HEK293T (cell line): ENCODE results near the gene BPIFB2.

ENCODE experiments used
- CTCF ChIA-PET: fragments of 350-600 bp; formaldehyde crosslinking; extraction: SDS; loops from one replicate; lab custom pipeline; 2021; ENCODE audit warnings: antibody characterized with exemption, inconsistent platforms; lab: Yijun Ruan, JAX
- POLR2A ChIA-PET: fragments of 350-600 bp; formaldehyde crosslinking; extraction: SDS; loops from one replicate; lab custom pipeline; 2020; ENCODE audit warnings: antibody characterized with exemption, inconsistent platforms; lab: Yijun Ruan, JAX
- DNase-seq: peaks from one replicate; pipeline ENCODE4 v3.0.0; 2012; ENCODE audit warnings: mixed read lengths; ENCODE audit errors: extremely low spot score
- ARNT ChIP-seq: fragments of 450-650 bp; IDR thresholded peaks from 2 replicates; pipeline ENCODE4 v1.6.1; 2017; ENCODE audit warnings: mild to moderate bottlenecking
- BHLHE40 ChIP-seq: fragments of 450-650 bp; IDR thresholded peaks from 2 replicates; pipeline ENCODE4 v1.6.1; 2016; ENCODE audit warnings: mild to moderate bottlenecking, moderate library complexity, borderline replicate concordance
- CTBP1 ChIP-seq: fragments of 450-650 bp; IDR thresholded peaks from 2 replicates; pipeline ENCODE4 v1.6.1; 2016; ENCODE audit warnings: borderline replicate concordance
- ELF4 ChIP-seq: fragments of 450-650 bp; IDR thresholded peaks from 2 replicates; pipeline ENCODE4 v1.6.1; 2017; ENCODE audit warnings: antibody characterized with exemption
- FOXA1 ChIP-seq: fragments of 450-650 bp; IDR thresholded peaks from 2 replicates; pipeline ENCODE4 v1.6.1; 2016; ENCODE audit warnings: mild to moderate bottlenecking
- FOXK2 ChIP-seq: fragments of 450-650 bp; IDR thresholded peaks from 2 replicates; pipeline ENCODE4 v1.6.1; 2016; ENCODE audit warnings: mild to moderate bottlenecking
- FOXM1 ChIP-seq: fragments of 450-650 bp; IDR thresholded peaks from 2 replicates; pipeline ENCODE4 v1.6.1; 2017; ENCODE audit warnings: mild to moderate bottlenecking, borderline replicate concordance
- HDGF ChIP-seq: fragments of 450-650 bp; IDR thresholded peaks from 2 replicates; pipeline ENCODE4 v1.6.1; 2017; ENCODE audit warnings: antibody characterized with exemption, borderline replicate concordance
- L3MBTL2 ChIP-seq: fragments of 450-650 bp; conservative IDR thresholded peaks from 2 replicates; pipeline ENCODE4 v1.6.1; 2016; ENCODE audit warnings: mild to moderate bottlenecking
- LEF1 ChIP-seq: fragments of 450-650 bp; IDR thresholded peaks from 2 replicates; pipeline ENCODE4 v1.6.1; 2017; ENCODE audit warnings: mild to moderate bottlenecking, borderline replicate concordance
- NFRKB ChIP-seq: fragments of 450-650 bp; IDR thresholded peaks from 2 replicates; pipeline ENCODE4 v1.6.1; 2016; ENCODE audit warnings: mild to moderate bottlenecking, moderate library complexity
- SP1 ChIP-seq: fragments of 450-650 bp; IDR thresholded peaks from 2 replicates; pipeline ENCODE4 v1.6.1; 2017
- SUZ12 ChIP-seq: fragments of 450-650 bp; IDR thresholded peaks from 2 replicates; pipeline ENCODE4 v1.6.1; 2016; ENCODE audit warnings: mild to moderate bottlenecking
- TARDBP ChIP-seq: fragments of 450-650 bp; IDR thresholded peaks from 2 replicates; pipeline ENCODE4 v1.6.1; 2016
- ZNF384 ChIP-seq: fragments of 450-650 bp; IDR thresholded peaks from 2 replicates; pipeline ENCODE4 v1.6.1; 2016
- TF ChIP-seq, protein P1 (sequence below): fragments of 450-650 bp; IDR thresholded peaks from 2 replicates; pipeline ENCODE4 v1.6.1; 2016

The BPIFB2 gene

DNA sequence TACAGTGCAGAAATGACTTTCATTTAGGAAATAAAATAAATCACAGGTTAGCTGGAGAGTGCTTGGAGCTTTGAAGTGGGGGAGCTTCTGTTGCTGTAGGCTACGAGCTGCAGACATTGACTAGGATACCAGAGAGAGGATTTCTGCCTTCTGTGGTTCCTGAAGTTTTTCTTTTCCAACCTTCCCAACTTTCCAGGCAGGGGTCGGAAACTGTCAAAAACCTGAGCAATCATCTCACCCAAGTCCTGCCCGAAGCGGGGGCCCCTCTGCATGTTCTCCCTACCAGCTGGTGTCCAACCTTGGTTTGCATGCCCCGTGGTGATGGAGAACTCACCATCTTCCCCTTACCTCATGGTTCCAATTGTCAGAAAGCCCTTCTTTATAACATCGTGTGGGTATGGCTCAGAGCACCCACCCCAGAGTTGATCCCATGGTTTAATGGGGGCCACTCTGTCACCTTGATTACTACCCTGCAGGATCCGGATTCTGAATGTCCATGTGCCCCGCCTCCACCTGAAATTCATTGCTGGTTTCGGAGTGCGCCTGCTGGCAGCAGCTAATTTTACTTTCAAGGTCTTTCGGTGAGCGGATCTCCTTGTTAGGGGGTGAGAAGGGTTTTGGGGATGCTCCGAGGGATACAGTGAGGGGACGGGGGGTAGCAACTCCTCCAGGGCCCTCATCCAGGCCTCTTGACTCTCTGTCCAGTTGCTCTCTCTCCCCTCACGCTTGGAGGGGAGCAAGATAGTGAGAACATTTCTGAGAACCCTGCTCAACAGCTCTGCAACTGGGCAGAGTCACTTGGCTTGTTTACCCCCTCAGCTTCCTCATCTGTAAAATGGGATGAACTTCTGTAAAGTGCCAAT, 5.1 kb downstream of the BPIFB2 start:
- ChIA-PET CTCF (interaction anchor here (0.6 kb wide), 1 partner anchor 39 kb away, joined by 3 read pairs; no protein-coding TSS in a partner anchor), POLR2A (no interaction called here)
- TF ChIP-seq HDGF (no peak), FOXA1 (no peak), CTBP1 (no peak)

DNA sequence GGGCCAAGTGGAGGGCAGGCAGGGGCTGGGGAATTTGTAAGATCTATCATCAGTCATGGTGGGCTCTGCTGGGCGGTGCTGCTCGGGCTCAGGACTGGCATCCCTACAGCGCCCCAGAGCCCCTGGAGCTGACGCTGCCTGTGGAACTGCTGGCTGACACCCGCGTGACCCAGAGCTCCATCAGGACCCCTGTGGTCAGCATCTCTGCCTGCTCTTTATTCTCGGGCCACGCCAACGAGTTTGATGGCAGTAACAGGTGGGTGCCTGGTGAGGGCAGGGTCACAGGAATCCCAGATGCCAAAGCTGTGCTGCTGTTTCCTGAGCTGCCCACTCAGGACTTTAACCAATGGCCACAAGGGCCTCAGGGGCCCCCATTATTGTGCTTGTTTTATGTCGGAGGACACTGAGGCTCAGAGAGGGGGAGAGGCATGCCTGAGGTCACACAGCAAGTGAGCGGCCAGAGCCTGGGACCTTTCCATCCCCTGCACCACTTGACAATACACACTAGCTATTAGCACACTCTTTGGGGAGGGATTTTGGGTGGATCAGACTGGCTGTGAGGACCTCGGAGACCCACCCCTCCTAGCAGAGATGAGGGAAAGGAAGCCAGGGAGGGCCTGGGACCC, 6.3 kb downstream of the BPIFB2 start:
- ChIA-PET CTCF (no interaction called here), POLR2A (interaction anchor here (1.0 kb wide), 1 partner anchor 476 kb away, joined by 3 read pairs; the partner anchor contains the start of gene CBFA2T2)
- TF ChIP-seq TARDBP (no peak), FOXM1 (no peak), SUZ12 (no peak), FOXK2 (no peak), SP1 (no peak), NFRKB (no peak)
- DNase-seq, result no peak

More for the DNA sequence above, 5.1 kb downstream of the BPIFB2 start:
- no peak for DNase-seq

DNA sequence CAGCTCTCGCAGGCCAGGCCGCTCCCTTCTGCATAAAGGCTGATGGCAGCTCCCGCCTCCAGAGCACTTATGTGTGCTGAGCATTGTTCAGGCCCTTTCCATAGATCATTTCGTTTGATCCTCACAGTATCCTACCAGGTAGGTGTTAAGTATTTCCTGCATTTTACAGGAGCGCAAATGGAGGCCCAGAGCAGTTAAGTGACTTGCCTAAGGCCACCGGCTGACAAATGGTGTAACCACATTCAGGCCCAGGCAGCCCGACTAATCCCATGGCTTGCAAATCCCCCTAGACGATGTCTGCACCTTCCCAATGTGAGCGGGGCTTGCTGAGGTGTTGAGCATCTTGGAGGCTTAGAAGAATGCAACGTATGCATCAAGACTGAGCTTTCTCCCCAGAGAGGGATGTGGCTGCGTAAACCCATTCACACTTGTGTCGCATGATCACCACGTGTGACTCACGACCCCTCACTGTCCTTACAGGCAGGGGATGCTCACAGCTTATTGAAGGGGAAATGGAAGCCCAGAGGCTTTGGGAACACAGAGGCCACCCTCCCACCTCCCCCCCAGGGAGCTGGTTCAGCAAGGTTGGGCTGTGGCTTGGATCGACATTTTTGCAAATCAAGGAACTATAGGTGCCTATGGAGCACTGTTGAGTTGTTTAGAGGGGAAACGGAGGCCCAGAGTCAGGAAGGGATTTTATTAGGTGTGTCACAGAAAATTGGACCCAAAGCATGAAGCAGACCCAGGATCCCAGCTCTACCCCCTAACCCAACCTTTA, 7.0 kb downstream of the BPIFB2 start:
- TF ChIP-seq SP1 (no peak), ZNF384 (no peak), SUZ12 (no peak)
- ChIA-PET POLR2A (interaction anchor here (1.0 kb wide), 1 partner anchor 475 kb away, joined by 3 read pairs; the partner anchor contains the start of gene CBFA2T2), CTCF (no interaction called here)

DNA sequence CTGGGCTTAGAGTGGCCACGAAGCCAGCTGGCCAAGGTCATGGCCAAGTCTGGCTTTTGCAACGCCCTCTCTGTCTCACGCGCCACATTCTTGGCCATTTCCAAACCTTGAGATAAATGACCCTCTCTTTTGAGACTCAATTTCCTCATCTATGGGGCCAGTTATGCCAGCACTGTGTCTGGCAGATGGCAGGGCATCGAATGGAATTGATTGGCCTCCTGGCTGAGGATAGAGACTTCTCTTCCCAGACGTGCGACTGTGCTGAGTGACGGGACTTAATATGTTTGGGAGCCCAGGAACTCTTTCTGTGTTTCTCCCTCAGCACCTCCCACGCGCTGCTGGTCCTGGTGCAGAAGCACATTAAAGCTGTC, 7.6 kb downstream of the BPIFB2 start:
- CTCF ChIA-PET, result no interaction called here
- DNase-seq, result no peak
- TF ChIP-seq FOXK2 (no peak), SP1 (no peak), FOXA1 (no peak), ZNF384 (no peak), FOXM1 (no peak), SUZ12 (no peak)

More for the DNA sequence above, 7.0 kb downstream of the BPIFB2 start:
- no peak for DNase-seq

DNA sequence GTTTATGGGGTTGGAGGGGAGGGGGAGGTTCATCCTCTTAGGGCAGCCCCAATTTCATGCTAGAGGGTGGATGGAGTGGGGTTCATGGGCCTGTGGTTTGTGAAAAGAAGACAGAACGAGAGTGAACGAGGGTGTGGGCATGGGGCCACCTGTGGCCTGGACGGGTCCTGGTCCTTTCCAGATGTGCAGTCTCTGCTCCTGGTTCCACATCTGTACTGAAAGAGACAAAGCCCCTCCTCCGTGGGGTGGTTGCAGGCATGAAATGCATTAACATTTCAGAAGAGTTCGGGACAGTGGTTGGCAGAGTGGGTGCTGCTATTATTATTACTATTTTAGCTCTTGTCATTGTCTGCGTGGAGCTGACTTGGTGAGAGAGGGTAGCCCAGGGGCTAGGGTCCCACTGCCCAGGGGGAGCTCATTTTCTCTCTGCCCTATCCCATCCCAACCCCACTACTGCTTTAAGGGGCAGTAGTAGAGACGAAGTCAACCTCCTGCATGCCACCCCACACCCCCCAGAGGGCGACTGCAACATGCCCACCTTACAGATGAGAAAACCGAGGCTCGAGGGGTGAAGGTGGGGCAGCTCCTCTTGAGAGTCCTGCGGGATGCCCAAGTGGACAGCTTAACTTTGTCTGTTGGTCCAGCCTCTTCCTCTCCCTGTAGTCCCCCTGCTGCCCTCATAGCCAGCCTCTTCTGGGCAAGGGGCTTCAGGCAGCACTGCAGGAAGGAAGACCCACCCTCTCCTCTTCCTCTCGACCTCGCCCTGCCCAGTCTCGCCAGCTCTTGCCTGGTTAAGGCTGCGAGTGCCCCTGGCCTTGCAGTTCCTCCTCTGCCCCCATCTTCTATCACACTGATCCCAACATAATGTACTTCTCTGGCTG, 8.4 kb downstream of the BPIFB2 start:
- ChIA-PET CTCF (no interaction called here), POLR2A (no interaction called here)
- no peak for DNase-seq
- TF ChIP-seq BHLHE40, result no peak
- TF ChIP-seq HDGF, result no peak
- TF ChIP-seq L3MBTL2, result no peak
- no peak for TF ChIP-seq TARDBP

More for the DNA sequence above, 7.6 kb downstream of the BPIFB2 start:
- POLR2A ChIA-PET, result no interaction called here

DNA sequence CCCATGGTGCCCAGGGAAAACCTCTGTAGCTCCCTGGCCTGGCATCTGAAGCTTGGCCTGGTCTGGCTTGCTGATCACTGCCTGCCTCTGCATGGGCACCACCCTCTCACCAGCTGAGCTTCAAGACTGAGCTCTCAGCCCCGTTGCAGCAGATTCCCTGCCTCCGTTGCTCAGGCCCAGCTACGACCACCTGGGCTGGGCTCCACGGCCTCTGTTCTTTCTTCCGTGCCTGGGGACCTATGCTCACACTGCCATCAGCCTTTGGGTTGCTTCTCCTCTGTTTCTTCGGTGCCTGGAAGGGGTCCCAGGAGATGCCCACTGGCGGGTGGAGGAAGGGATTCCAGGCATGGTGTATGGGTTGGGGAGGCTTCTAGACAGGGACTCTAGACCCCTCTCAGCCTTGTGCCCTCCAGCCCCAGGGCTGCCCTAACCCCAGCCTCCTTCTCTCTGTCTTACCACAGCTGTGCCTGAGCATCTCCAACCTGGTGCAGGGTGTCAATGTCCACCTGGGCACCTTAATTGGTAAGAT, 9.1 kb downstream of the BPIFB2 start:
- CTCF ChIA-PET, result no interaction called here
- TF ChIP-seq L3MBTL2 (no peak), FOXM1 (no peak)
- POLR2A ChIA-PET, result no interaction called here
- no peak for DNase-seq

DNA sequence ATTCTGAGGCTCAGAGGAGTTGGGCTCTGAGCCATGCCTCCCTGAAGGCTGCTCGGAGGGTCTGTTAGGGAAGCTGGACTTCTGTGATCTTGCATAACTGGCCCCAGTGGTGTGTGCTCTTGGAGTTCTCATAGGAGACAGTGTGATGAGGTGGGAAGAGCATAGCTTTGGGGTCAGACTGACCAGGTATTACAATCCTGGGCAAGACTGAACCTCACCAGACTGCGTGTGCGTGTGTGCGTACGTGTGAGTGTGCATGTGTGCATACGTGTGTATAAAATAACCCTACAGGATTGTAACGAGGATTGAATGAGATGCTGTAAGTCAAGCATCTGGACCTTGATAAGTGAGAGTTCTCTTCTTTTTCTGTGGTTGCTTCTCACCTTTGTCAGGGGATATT, 10.0 kb downstream of the BPIFB2 start:
- DNase-seq, result no peak
- POLR2A ChIA-PET, result no interaction called here
- TF ChIP-seq FOXK2, result no peak
- no peak for TF ChIP-seq TARDBP
- TF ChIP-seq ARNT, result no peak
- no peak for TF ChIP-seq SUZ12
- TF ChIP-seq LEF1, result no peak
- no peak for TF ChIP-seq NFRKB
- no peak for TF ChIP-seq L3MBTL2
- TF ChIP-seq HDGF, result no peak
- TF ChIP-seq CTBP1, result no peak
- TF ChIP-seq, protein P1, sequence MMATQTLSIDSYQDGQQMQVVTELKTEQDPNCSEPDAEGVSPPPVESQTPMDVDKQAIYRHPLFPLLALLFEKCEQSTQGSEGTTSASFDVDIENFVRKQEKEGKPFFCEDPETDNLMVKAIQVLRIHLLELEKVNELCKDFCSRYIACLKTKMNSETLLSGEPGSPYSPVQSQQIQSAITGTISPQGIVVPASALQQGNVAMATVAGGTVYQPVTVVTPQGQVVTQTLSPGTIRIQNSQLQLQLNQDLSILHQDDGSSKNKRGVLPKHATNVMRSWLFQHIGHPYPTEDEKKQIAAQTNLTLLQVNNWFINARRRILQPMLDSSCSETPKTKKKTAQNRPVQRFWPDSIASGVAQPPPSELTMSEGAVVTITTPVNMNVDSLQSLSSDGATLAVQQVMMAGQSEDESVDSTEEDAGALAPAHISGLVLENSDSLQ, result no peak
- no peak for TF ChIP-seq ELF4
- TF ChIP-seq SP1, result no peak
- no peak for TF ChIP-seq ZNF384
- TF ChIP-seq BHLHE40, result no peak
- no peak for TF ChIP-seq FOXM1
- TF ChIP-seq FOXA1, result no peak
- CTCF ChIA-PET, result no interaction called here
